Measurements from ENCODE around the gene ELP5. TPM values are rescaled to one million over a fixed set of nuclear protein-coding genes. Genes with fewer than 3 reads are reported as not detected.

Gene ELP5
- total RNA-seq, 1 donor from 2014 or later: 35.0 TPM

DNA sequence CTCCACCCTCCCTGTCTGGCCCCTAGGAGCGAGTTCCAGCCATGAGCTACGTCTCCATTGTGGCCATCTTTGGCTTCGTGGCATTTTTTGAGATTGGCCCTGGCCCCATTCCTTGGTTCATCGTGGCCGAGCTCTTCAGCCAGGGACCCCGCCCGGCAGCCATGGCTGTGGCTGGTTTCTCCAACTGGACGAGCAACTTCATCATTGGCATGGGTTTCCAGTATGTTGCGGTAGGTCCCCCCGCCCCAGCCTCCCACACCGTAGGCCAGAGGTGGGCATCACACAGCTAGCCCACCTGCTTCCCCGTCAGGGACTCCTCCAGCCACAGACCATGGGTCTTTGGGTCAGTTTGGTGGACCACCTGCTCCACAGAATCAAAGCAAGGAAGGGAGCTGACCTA, 33.7 kb downstream of the ELP5 start:
- intact Hi-C loops (cut with DNase I): no loop called here
- H3K9me3 ChIP-seq: no peaks in the 10 kb centered on the region
- TF ChIP-seq, protein P1, sequence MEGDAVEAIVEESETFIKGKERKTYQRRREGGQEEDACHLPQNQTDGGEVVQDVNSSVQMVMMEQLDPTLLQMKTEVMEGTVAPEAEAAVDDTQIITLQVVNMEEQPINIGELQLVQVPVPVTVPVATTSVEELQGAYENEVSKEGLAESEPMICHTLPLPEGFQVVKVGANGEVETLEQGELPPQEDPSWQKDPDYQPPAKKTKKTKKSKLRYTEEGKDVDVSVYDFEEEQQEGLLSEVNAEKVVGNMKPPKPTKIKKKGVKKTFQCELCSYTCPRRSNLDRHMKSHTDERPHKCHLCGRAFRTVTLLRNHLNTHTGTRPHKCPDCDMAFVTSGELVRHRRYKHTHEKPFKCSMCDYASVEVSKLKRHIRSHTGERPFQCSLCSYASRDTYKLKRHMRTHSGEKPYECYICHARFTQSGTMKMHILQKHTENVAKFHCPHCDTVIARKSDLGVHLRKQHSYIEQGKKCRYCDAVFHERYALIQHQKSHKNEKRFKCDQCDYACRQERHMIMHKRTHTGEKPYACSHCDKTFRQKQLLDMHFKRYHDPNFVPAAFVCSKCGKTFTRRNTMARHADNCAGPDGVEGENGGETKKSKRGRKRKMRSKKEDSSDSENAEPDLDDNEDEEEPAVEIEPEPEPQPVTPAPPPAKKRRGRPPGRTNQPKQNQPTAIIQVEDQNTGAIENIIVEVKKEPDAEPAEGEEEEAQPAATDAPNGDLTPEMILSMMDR (IDR thresholded peaks at IDR 0.05): no peak
- ATAC-seq (no peak), DNase-seq (no peak)
- H3K4me1 ChIP-seq: peaks cover 19% of the 10 kb centered on the region
- no peak overlapping the region for H3K27ac ChIP-seq
- no peak overlapping the region for H3K4me3 ChIP-seq
- H3K36me3 ChIP-seq: no peaks in the 10 kb centered on the region
- peaks cover 9% of the 10 kb centered on the region for H3K27me3 ChIP-seq

- H3K9me3 ChIP-seq: no peaks in the 10 kb centered on the region
- no peaks in the 10 kb centered on the region for H3K36me3 ChIP-seq
- H3K4me3 ChIP-seq: no peak overlapping the region
- DNase-seq (no peak), ATAC-seq (no peak)
- TF ChIP-seq, protein P1 (IDR thresholded peaks at IDR 0.05): no peak
- intact Hi-C loops (cut with DNase I): no loop called here
- no peaks in the 10 kb centered on the region for H3K4me1 ChIP-seq
- H3K27ac ChIP-seq: no peak overlapping the region
- peaks cover 40% of the 10 kb centered on the region for H3K27me3 ChIP-seq
Observed at GRCh38 chr17:7289256-7290032, 37.4 kb downstream of the ELP5 start.

DNA sequence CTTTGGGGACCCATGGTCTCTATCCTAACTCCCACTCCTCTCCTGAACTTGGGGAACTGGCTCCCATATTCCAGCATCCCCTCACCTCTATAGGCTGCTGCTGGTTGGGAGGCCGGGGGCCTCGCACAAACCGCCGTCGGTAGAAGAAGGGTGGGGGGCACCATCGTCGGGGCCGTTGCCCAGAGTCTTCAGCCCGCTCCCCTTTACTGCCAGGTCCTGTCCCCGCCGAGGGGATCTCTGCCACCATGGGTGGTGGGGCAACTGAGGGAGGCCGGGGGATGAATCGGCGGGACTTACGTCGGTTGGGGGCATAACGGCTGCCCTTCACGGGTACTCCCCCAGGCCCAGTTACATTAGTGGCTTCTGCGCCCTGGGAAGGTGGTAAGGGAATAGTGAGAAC, 38.2 kb downstream of the ELP5 start:
- no peak overlapping the region for H3K27ac ChIP-seq
- TF ChIP-seq, protein P1 (IDR thresholded peaks at IDR 0.05): no peak
- ATAC-seq: no peak
- H3K4me3 ChIP-seq: no peak overlapping the region
- H3K9me3 ChIP-seq: no peaks in the 10 kb centered on the region
- intact Hi-C loops (cut with DNase I): no loop called here
- H3K36me3 ChIP-seq: no peaks in the 10 kb centered on the region
- H3K27me3 ChIP-seq: peaks cover 40% of the 10 kb centered on the region
- H3K4me1 ChIP-seq: peaks cover 5% of the 10 kb centered on the region
- DNase-seq: no peak

GRCh38 chr17:7290685-7291084, 38.7 kb downstream of the ELP5 start:
- Histone ChIP-seq H3K4me1 (peaks cover 8% of the 10 kb centered on the region), H3K27ac (no peak overlapping the region), H3K4me3 (no peak overlapping the region), H3K36me3 (no peaks in the 10 kb centered on the region), H3K27me3 (peaks cover 45% of the 10 kb centered on the region), H3K9me3 (no peaks in the 10 kb centered on the region)
- no peak for DNase-seq
- intact Hi-C loops (cut with DNase I): no loop called here
- TF ChIP-seq, protein P1 (IDR thresholded peaks at IDR 0.05): no peak
- no peak for ATAC-seq

DNA sequence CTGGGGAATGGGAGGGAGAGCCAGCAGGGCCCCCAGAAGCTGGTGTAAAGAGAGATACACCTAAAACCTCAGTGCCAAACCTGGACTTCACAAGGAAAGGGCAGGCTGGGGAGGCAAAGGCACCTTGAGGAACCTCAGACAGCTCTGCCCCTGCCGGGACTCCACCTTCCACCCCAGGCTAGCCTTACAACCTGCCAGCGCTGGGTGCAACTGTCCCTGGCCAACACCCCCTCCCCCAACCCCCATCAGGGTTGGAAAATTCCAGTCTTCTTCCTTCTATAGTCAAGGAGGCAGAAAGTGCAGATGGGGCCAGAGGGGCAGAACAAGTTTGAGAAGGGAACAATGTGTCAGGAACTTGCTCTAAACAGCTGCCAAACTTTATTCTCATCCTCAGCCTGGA, 40.2 kb downstream of the ELP5 start:
- Histone ChIP-seq H3K9me3 (no peaks in the 10 kb centered on the region), H3K4me3 (no peak overlapping the region), H3K4me1 (peaks cover 20% of the 10 kb centered on the region), H3K36me3 (no peaks in the 10 kb centered on the region), H3K27ac (no peak overlapping the region), H3K27me3 (peaks cover 47% of the 10 kb centered on the region)
- ATAC-seq: no peak
- TF ChIP-seq, protein P1 (IDR thresholded peaks at IDR 0.05): no peak
- DNase-seq: no peak
- intact Hi-C loops (cut with DNase I): no loop called here

All from upper lobe of right lung (tissue), 1 donor.